Fibroblast of peridontal ligament (primary cell): ENCODE data around the gene OR51A7.
"Not testable (repeated sequence)": the region's sequence is repeated elsewhere in the genome, so short reads cannot be mapped to it uniquely, and the experiment has no call there.

Experiments used
- DNase-seq: peaks from one replicate; pipeline ENCODE4 v3.0.0-alpha.2; 2010; ENCODE audit errors: extremely low read depth

OR51A7 gene

GRCh38 chr11:4955613-4956012 is 52.0 kb downstream of the OR51A7 start, which contains the start of gene OR51A2:
TSS of gene OR51A2 (minus strand) at chr11:4955713. CDS start at chr11:4955713, 0 bp downstream.
- DNase-seq, result not testable (repeated sequence)

GRCh38 chr11:4957396-4957795 is 53.8 kb downstream of the OR51A7 start:
- DNase-seq, result no peak
